Hippocampal formation (tissue), 2 donors: Measurements from ENCODE around the gene FST.
A peak's percentile ranks its signal among the peaks of the same experiment; 100 is the strongest.

Experiments used
- DNase-seq, 2 donors: peaks; one replicate each; lab custom pipeline; 2025; lab: John Stamatoyannopoulos, UW

FST gene

DNA sequence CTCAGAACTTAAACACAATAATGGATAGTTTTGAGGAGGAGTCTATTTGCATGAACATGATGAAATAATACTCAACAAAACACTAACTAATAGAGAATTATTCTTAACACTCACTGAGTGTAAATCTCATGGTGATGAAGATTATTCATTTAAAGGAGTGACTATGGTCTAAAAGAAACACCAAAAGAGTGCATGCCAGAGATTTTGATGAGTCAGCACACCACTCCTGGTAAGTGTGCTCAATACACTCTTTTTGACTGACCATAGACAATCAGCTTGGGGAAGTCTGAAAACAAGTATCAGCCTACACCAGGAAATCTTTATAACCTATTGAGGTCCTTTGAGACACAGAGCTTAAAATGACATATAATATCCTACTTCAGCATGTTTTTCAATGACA lies 6.8 kb upstream of the FST start:
- DNase-seq = no peak

DNA sequence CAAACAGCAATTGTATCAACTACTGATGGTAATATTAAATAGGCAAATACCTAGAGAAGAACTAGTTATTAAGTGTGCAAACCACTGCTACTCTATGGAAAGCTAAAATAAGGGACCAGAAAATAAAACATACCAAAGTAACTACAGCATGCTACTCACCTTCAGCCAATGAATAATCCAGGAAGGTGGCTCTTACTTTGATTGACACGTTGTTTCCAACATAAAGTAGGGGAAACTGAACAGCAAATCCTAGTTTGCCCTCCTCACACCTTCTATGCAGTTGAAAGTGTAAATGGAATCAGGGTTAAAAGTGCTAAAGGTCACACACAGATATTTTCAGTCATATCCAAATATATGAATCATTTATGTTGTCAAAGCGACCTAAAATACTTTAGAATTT lies 5.1 kb upstream of the FST start:
- DNase-seq = no peak

DNA sequence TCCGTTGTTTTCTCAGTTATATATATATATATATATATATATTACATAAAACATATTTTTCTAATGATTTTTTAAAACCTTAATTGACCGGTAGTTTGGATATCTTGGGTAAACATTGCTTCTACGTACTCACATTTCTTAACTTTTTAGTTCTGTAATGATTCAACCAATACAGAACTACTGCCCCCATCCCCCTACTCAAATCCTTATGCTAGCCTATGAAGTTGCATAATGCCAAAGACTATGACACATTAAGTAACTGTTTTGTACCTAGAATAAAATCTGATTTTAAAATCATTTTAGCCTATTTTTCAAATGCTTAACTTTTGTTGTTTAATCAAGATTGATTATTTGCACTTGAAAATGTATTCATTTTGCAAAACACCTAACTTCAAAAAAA lies 4.4 kb upstream of the FST start:
- DNase-seq = no peak

DNA sequence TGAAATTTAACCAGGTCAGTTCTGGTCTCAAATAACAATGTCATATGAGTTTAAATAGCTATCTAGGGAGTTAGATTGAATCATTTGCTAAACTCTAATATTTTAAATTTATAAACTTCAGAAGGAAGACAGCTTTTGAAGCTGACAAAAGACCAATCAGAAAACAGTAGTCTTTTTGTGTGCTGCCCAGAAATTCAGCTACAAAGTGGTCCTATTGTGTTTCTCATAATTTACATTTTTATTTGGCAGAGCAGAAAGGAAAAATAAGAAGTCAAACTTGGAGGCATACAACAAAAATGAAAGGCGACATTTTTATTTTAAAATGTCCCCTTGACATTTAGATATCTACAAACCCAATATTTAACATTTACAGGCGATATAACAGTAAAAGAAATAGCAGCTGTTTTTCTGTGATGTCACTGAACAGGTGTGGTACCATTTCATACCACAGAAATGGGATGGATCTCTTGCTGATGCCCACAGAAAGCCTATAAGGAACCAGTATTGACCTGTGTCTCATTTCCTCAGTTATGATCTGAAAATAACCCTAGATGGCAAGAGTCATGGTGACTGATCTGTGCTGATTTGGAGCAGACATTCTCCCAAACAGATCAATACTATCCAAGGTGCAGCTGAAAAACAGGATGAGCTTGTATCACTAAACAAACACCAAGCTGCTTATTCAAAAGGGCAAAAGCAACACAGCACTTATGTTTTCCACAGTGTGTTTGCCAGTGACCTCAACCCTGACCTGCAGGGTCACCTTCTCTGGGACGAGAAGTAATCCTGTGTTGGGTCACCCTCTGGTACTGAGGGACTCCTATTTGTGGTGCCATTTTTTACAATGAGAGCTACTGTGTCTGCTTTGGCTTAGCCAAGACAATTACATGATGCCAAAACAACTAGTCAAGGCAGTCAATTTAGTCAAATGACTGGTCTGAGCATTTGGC lies 3.6 kb upstream of the FST start:
- DNase-seq = peak in 1 of 2 donors; percentile 32

DNA sequence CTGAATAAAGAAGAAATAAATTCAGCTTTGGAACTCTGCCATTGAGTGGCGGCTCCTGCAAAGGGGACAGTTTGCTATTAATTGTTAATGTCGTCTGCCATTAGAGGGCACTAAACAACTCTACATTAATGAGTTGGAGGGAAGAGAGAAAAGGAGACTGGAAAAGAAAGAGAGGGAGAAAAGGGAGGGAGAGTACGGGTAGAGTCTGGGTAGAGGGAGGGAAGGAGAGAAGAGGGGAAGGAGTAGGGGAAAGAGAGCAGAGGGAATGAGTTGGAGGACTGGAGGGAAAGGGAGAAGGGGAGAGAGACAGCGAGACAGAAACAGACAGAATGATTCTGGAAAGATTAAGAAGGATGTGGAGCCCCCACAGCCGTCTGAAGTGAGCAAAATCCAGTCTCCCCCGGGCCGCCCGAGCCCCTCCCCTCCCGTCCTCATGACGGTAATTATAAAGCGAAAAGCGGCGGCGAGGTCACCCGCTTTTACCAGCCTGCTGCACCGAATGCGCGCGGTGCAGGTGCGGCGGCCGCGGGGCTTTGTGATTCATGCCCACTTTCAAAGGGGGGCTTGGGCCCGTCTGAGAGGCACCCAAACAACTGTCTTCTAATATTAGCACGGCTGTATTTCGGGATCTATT lies 1.9 kb upstream of the FST start:
- peak in 1 of 2 donors; percentile 74 for DNase-seq

DNA sequence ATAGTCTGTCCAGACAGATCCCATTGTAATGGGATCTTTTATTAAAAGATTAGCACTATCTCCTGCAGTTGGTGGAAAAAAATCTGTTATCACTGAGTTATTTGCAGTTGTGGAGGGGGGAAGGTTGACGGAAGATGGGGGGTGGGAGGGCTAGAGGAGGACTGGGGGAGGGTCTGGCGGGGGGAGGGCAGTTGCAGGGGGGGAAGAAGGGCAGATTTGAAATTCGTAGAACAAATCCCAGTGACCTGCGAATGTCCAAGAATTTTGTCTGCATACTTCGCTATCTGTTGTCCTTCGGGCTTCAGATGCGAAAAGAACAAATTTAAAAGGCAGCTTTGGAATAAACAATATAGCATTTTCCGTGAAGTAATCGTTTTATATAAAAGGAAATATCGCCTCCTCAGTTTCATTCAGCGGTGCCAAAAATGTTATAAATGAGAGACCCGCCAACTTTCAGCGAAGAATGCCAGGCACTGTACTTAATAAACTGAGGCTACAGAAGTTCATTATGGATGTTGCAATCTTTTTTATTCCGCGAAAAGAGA lies 1.3 kb upstream of the FST start:
- no peak for DNase-seq

DNA sequence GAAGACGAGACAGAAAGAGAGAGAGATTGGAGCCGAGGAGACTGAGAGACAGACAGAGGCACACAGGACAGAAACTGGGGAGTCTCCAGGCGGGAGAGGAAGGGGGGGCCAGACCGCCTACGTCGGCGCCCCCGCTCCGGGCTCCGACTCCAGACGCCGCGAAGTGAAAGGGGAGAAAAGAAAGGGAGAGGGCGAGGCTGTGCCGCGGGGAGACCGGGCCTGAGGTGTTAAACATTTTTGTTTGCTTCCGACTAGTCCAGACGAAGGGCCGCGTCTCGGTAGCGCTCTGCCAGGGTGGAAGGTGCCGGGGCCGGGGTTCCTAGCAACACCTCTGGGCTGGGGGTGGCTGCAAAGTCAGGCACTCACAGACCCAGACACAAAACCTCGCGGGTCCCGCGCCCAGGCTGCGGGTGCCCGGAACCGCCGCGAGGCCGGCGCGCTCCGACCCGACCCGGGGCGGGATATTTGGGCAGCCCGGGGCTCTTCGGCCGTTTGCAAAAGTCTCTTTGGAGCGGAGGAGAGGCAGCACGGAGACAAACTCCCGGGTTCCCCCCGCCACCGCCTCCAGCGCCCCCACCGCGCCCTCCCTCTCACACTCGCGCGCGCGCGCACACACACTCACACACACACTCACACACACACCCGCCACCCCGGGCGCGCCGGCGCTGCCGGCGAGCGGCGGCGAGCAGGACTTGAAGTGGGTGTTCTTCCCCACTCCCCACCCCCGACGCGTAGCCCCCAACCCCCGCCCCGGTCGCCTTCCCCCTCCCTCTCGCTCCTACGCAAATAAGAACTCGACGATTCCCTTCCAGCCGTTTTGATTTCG lies 626 bp upstream of the FST start:
- DNase-seq = no peak

DNA sequence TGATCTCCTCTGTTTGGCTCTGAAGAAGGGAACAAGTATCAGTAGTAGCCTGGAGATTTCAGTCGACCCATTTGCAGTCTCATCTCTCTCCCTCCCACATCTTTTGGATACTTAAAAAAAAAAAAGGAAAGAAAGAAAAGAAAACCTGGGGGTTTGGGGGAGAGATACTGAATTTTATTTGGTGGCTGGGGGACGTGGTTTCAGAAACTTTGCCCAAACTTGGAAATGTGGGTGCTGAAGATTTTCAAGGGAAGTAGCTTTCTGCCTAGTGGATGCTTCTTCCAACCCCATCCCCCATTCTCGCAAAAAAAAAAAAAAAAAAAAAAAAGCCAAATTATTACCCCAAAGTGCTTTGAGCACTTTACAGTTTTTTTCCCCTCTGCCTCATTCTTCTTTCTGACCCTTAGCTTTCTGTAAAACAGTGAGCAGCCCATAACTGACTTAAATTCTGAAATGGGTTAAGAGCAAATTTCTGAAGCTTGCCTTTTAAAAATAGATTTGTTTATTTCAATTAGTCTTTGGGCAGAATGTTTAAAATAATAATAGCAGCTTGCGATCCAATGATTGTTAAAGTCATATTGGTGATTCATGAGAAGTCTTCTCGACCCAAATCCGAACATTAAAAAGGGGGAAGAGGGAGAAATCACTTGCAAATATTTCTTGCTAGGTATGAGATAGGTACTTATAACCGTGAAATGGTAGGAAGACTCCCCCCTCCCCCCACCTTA lies 894 bp downstream of the FST start:
- DNase-seq = no peak

DNA sequence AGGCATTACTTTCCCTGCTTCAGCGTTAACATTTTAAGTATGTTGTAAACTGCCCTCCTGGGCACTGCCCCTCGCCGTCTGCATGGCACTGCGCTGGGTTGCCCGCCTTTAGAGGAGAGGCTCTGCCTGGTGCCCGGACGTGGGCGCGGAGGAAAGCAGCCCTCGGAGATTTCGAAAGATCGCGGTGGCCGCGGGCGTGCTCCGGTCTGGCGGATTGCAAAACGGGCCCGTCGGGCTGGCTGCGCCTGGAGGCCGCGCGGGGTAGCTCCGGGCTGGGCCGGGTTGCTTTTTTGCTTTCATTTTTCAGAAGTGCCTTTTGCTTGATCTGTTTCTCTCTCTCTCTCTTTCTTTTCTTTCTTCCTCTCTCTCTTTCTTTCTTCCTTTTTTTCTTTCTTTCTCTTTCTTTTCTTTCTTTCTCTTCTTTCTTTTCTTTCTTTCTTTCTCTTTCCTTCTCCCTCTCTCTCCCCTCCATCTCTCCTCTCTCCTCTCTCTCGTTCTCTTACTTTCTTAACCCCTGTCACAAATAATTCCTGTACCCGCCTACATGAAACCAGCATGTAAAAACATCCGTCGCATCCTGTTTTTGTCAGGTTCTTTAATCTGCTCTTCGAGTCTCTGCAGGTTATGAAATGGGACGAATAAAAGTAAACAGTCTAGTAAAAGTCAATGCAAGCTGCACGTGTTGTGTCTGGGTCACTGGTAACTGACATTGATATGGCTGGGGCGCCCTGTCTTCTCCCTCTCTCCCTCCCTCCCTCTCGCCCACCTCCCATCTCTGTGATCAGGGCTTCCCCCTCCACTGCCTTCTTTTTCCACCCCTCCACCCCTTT lies 1.7 kb downstream of the FST start:
- DNase-seq = peak in 1 of 2 donors; percentile 28

DNA sequence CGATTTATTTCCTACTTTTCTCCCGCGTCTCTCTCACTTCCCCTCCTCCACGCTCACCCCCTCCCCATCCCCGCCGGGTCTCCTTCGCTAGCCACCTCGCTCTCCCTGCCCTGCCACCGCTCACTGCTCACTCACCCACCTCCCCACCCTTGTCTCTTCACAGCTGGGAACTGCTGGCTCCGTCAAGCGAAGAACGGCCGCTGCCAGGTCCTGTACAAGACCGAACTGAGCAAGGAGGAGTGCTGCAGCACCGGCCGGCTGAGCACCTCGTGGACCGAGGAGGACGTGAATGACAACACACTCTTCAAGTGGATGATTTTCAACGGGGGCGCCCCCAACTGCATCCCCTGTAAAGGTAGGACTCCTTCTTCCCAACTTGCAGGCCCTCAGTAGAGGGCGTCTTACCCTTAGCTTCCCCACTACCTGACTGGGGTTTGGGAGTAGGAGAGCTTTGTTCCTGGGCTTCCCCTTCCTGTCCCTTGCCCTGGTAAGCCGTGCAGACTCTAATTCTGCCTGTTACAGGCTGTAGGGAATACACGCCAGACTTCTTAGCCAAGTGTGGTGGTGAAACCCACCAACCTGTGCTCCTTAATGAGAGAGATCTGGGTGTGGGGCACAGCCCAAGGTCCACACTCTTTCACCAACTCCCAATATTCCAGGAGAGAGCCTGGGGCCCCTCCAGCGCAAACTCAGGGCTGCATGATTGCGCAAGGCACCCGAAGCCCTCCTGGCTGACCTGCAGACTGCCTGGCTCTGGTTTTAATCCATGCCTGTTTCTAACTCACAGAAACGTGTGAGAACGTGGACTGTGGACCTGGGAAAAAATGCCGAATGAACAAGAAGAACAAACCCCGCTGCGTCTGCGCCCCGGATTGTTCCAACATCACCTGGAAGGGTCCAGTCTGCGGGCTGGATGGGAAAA lies 2.5 kb downstream of the FST start:
- DNase-seq = no peak

DNA sequence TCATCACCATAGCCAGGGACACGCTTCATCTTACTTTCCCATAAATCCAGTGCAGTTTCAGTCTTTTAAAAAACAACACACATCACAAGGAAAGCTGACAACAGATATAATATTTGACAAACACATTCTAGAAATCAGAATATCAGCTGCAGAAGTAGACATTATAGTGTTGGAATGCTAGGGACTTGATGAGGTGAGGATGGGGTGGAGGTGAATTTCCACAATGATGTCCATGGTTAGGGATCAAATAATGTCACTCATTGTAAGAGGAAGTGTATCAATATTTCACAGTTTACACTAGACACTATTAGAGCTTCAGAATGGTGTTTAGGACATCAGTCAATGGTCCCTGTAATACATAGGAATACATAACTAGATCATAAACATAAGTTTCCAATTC lies 7.0 kb downstream of the FST start:
- DNase-seq = no peak

DNA sequence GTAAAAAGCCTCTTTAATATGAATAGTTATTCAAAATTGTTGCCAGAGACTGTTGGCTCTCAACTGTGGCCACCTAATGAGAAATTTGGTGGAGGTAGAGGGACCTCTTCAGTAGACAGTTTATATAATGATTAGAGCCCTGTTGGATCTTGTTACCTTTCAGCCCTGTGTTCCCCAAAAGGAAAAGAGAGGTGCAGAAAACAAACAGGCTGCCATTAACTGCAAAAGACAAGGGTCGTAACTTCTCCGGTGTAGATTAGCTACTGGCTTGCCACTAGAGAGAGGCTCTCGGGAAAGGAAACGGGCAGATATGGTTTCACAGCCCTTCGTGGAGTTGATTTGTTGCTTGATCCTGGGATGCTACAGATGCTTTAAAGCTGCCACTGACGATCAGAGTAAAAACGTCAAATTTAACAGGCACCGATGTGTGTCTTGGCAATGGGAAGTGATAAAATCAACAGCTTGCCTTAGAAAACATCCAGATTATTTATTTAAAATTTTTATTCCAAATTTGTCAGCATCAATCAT lies 7.8 kb downstream of the FST start:
- no peak for DNase-seq

DNA sequence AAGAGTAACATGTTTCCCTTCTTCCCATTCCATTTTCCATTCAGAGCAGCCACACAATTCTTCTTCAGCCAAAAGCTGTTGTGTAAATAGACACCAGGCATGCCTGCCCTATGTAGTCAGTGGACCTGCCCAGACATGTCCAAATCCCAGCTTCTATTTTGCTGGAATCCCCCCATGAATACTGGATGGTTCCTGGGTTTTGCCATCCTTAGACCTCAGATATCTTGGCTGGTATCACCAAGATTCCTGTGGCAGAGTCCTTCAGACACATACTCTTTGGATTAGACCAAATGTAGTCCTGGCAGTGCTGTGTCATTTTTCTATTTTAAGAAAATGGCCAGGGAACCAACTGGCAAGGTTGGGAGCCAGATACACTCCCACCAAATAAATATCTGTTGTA lies 10.3 kb downstream of the FST start:
- no peak for DNase-seq

DNA sequence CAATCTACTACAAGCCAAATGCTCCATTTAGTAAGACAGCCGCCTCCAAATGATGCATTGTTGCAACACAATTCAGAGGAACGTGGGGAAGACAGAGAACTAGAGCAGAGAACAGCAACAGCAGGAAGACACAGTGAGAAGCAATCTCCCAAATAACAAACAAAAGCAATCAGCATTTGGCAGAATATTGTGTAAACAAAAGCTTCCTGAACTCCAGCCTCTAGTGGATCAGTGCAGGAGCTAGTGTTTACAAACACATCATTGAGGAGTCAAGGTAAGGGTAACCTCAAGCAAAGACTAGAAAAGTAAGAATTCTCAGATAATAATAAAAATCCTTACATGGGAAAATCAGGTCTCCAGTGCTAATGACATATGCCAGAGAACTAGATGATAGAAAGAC lies 20.6 kb downstream of the FST start:
- no peak for DNase-seq

DNA sequence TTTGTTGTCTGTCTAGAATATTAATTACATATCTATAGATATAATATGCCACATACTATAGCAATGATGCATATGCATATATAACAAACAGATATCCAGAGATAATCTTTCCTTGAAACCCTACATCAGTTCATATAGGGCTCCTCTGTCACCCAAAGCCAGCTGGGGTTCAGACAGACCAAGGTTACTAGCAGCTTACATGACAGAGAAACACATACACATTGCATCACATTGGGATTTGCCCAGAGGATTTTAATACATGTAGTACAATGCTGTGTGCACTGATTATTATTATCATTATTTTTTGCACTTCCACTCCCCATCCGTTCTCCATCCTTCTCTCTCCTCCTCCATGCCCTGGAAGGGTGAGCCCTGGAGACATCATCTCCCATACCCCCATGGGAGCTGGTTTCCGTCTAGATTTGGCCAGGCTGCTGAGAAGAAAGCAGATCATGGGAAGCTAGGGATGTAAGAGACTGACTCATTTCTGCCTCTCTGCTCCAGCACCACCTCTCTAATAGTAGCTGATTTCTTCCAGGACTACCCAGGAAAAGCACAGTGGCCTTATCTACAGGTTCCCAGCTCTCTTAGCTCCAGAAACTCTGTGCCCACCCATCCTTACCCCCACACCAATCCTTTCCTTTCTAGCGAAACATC lies 23.3 kb downstream of the FST start:
- no peak for DNase-seq

DNA sequence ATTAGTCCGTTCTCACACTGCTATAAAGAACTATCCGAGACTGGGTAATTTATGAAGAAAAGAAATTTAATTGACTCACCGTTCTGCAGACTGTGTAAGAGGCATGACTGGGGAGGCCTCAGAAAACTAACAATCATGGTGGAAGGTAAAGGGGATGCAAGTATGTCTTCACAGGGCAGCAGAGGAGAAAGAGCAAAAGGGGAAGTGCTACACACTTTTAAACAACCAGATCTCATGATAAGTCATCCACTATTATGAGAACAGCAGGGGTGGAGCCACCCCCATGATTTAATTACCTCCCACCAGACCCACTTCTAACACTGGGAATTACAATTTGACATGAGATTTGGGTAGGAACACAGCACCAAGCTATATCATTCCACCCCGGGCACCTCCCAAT lies 26.6 kb downstream of the FST start:
- DNase-seq = no peak

DNA sequence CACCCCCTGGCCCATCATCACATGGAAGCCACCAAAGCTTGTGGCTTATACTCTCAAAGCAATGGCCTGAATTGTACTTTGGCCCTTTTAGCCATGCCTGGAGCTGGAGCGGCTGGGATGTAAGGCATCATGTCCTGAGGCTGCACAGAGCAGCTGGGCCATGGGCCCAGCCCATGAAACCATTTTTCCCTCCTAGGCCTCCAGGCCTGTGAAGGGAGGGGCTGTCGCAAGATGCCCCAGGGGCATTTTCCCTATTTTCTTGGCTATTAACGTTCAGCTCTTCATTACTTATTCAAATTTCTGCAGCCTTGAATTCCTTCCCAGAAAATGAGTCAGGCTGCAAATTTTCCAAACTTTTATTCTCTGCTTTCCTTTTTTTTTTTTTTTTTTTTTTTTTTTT lies 27.7 kb downstream of the FST start:
- no peak for DNase-seq

DNA sequence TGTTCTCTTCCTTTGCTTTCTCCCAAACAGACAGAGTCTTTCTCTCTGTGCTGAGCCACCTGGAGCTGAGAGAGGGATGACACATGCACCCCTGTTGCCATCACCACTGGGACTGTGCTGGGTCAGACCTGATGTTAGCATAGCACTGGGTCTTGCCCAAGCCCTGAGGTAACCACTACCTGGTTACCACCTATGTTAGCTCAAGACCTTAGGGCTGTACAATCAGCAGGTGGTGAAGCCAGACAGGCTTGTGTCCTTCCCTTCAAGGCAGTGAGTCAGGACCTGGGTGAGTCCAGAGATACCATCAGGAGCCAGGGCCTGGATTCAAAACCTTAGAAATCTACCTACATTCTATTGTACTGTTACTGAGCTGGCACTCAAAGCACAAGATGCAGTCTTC lies 32.1 kb downstream of the FST start:
- DNase-seq = no peak

DNA sequence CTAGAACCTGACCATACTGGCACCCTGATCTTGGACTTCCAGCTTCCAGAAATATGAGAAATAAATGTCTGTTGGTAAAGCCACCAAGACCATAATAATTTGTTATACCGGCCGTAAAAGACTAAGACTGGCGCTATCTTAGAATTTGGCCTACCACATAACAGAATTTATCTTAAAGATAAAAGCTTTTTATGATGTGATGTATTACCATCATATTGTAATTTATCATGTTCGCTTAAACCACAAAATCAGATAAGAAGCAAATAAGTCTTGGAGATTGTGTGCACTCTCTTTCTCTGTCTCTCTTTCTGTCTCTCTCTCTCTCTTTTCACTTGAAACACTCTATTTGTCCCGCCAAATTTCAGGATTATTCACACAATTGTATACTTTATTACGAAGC lies 35.6 kb downstream of the FST start:
- DNase-seq = no peak
